K562 (cell line): Measurements from ENCODE around the gene BTBD2. TPM values are rescaled to one million over a fixed set of nuclear protein-coding genes. Genes with fewer than 3 reads are reported as not detected.

Experiments
- CEBPB ChIP-seq: fragments of 450-650 bp; IDR thresholded peaks from 2 replicates; pipeline ENCODE4 v1.6.1; 2016; ENCODE audit warnings: missing genetic modification characterization, missing compliant biosample characterization
- CREB5 ChIP-seq: fragments of 250-450 bp; sonication (Bioruptor Pico); IDR thresholded peaks from 2 replicates; pipeline ENCODE4 v1.5.0; 2020; ENCODE audit warnings: mild to moderate bottlenecking
- HDAC1 ChIP-seq, 2 experiments: fragments of 450-650 bp; IDR thresholded peaks; 2 replicates each; pipeline ENCODE4 v1.6.1; 2016 to 2017; ENCODE audit warnings: inconsistent platforms in 1 of 2, mild to moderate bottlenecking in 1 of 2, moderate library complexity in 1 of 2
- POLR2G ChIP-seq: fragments of 200-400 bp; formaldehyde crosslinking; IDR thresholded peaks from 2 replicates; pipeline ENCODE4 v1.6.1; 2017; ENCODE audit warnings: low read depth, mild to moderate bottlenecking, antibody characterized with exemption, low read length, moderate library complexity
- RFX7 ChIP-seq: fragments of 250-450 bp; sonication (Bioruptor Pico); IDR thresholded peaks from 2 replicates; pipeline ENCODE4 v1.5.1; 2021; ENCODE audit warnings: mild to moderate bottlenecking
- SP2 ChIP-seq: IDR thresholded peaks from 2 replicates; pipeline ENCODE4 v1.6.1; 2011; ENCODE audit warnings: mild to moderate bottlenecking, low read depth, low read length, moderate library complexity; ENCODE audit not compliant: poor library complexity, severe bottlenecking; ENCODE audit errors: extremely low read depth
- SUPT5H ChIP-seq: fragments of 450-650 bp; IDR thresholded peaks from 2 replicates; pipeline ENCODE4 v1.6.1; 2016
- TAF7 ChIP-seq: fragments of 450-650 bp; IDR thresholded peaks from 2 replicates; pipeline ENCODE4 v1.6.1; 2016; ENCODE audit warnings: missing genetic modification characterization, missing compliant biosample characterization
- TCFL5 ChIP-seq: fragments of 250-450 bp; sonication (Bioruptor Pico); conservative IDR thresholded peaks from 2 replicates; pipeline ENCODE4 v1.6.1; 2021; ENCODE audit warnings: mild to moderate bottlenecking, moderate library complexity, matching md5 sums
- TEAD4 ChIP-seq, 2 experiments: sonication (generic) in 1 of 2; formaldehyde crosslinking in 1 of 2; IDR thresholded peaks; 2 replicates each; pipeline versions ENCODE4 v1.6.1 to v1.8.0; 2012 to 2022; ENCODE audit warnings: borderline replicate concordance in 1 of 2, inconsistent platforms in 1 of 2, low read length in 1 of 2, mild to moderate bottlenecking in 1 of 2, missing genetic modification reagents in 1 of 2
- THAP12 ChIP-seq: fragments of 250-450 bp; sonication (Bioruptor Pico); IDR thresholded peaks from 2 replicates; pipeline ENCODE4 v1.9.0; 2021; ENCODE audit warnings: mild to moderate bottlenecking, inconsistent platforms
- TSHZ1 ChIP-seq: fragments of 250-450 bp; sonication (Bioruptor Pico); IDR thresholded peaks from 2 replicates; pipeline ENCODE4 v1.4.0; 2020; ENCODE audit warnings: mild to moderate bottlenecking, moderate library complexity
- YY1 ChIP-seq, 3 experiments: IDR thresholded peaks; 2 replicates each; pipeline ENCODE4 v1.6.1; 2011; ENCODE audit warnings: low read length in 2 of 3, mild to moderate bottlenecking in 2 of 3, moderate library complexity in 2 of 3, borderline replicate concordance in 1 of 3, control low read depth in 1 of 3, low read depth in 1 of 3; ENCODE audit not compliant: insufficient read depth in 3 of 3, insufficient replicate concordance in 2 of 3, control insufficient read depth in 1 of 3, insufficient read length in 1 of 3; ENCODE audit errors: extremely low read depth in 1 of 3
- ZNF12 ChIP-seq: sonication (generic); formaldehyde crosslinking; IDR thresholded peaks from 2 replicates; pipeline ENCODE4 v1.4.0; 2020; ENCODE audit warnings: mild to moderate bottlenecking, missing genetic modification reagents
- ZNF217 ChIP-seq: sonication (generic); formaldehyde crosslinking; IDR thresholded peaks from 2 replicates; pipeline ENCODE4 v1.8.0; 2022; ENCODE audit warnings: mild to moderate bottlenecking, missing genetic modification reagents
- ZNF589 ChIP-seq: fragments of 200-800 bp; sonication (Bioruptor generic); IDR thresholded peaks from 2 replicates; pipeline ENCODE4 v1.6.1; 2016; ENCODE audit warnings: low read depth, missing genetic modification characterization, missing compliant biosample characterization
- polyA plus RNA-seq, 8 experiments: library from polyadenylated mRNA; depleted of rRNA in 4 of 8; stranded (reverse) in 5 of 8; unstranded in 3 of 8; fragments of >200 nt; fragmentation: Nextera tagmentation in 2 of 8; fragmentation: Illumina TruSeq in 1 of 8; extraction: Ambion mirVana in 2 of 8; extraction: Trizol in 1 of 8; gene quantifications; 2 replicates each; pipeline versions ENCODE4 v1.2.1 to v1.2.3, GENCODE V29; 2011 to 2014; ENCODE audit warnings: inconsistent platforms in 1 of 8, missing spikeins in 1 of 8
- total RNA-seq, 7 experiments: library from RNA; depleted of rRNA in 6 of 7; stranded (reverse); fragments of >200 nt in 6 of 7; fragmentation: Illumina TruSeq in 2 of 7; extraction: Trizol in 2 of 7; gene quantifications; 2 replicates each; pipeline versions ENCODE4 v1.2.1 to v1.2.3, GENCODE V29; 2011 to 2021; ENCODE audit warnings: low replicate concordance in 1 of 7

BTBD2 gene
- total and polyA plus RNA-seq, 9 of the 15 experiments (the other 6 are each of a cell fraction or from before 2014, with no cell fraction given) = 0.10 to 15.6 (median 6.9) TPM

GRCh38 chr19:2060884-2061494, 45.5 kb upstream of the BTBD2 start (continued):
- TF ChIP-seq TSHZ1 (CRISPR knock-in tag) (no peak; the same call in 1 of the 2 replicates), ZNF12 (no peak), POLR2G (no peak), TEAD4 (IDR thresholded peaks at IDR 0.05; ENCODE audit: low read length) (no peak), TEAD4 (CRISPR knock-in tag; IDR thresholded peaks at IDR 0.05; ENCODE audit: borderline replicate concordance) (no peak), CEBPB (tag) (no peak), ZNF217 (CRISPR knock-in tag) (no peak), THAP12 (CRISPR knock-in tag) (no peak), RFX7 (CRISPR knock-in tag) (no peak), ZNF589 (CRISPR knock-in tag) (no peak), TAF7 (tag) (no peak), SP2 (no peak), CREB5 (CRISPR knock-in tag) (no peak), TCFL5 (CRISPR knock-in tag) (no peak), YY1 (IDR thresholded peaks at IDR 0.05; ENCODE audit: borderline replicate concordance in 1 of 3, control insufficient read depth in 1 of 3, extremely low read depth in 1 of 3, insufficient read depth in 3 of 3, insufficient read length in 1 of 3, insufficient replicate concordance in 2 of 3, low read depth in 1 of 3, low read length in 2 of 3) (peak in 1 of 3 experiments; percentile 60), HDAC1 (IDR thresholded peaks at IDR 0.05) (peak in 1 of 2 experiments; percentile 75; a peak in 2 of 4 replicates), SUPT5H (0 out of 2 replicates have a peak, but pooled peaks have one; percentile 20)
